ENCODE measurements around the gene ERLEC1. TPM values are rescaled to one million over a fixed set of nuclear protein-coding genes. Genes with fewer than 3 reads are reported as not detected.
A peak's percentile ranks its signal among the peaks of the same experiment; 100 is the strongest.

Gene ERLEC1
- total RNA-seq, 1 experiment from 2014 or later = 21.6 TPM

DNA sequence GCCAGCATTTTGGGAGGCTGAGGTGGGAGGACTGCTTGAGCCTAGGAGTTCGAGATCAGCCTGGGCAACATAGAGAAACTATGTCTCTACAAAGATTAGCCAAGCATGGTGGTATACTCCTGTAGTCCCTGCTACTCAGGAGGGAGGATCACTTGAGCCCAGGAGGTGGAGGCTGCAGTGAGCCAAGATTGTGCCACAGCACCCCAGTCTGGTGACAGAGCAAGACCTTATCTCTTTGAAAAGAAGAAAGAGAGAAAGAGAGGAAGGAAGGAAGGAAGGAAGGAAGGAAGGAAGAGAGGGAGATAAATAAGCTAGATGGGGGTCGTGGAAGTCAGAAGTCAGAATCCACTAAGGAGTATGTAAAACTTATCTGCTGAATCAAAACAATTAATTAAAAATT, 56.8 kb downstream of the ERLEC1 start:
- Mint-ChIP-seq H3K27ac (peak overlapping the region; percentile 36 to 95 (median 55); a peak in 5 of 7 replicates), H3K9me3 (peaks cover 4 to 10% of the 10 kb centered on the region in 2 experiments; a peak in 2 of 5 replicates), H3K27me3 (ENCODE audit: low read depth) (no peaks in the 10 kb centered on the region), H3K4me1 (no peaks in the 10 kb centered on the region), H3K36me3 (ENCODE audit: insufficient read depth in 1 of 3, low read depth in 3 of 3) (peaks cover 0 to 7% (median 2%) of the 10 kb centered on the region in 3 experiments; a peak in 5 of 7 replicates), H3K4me3 (no peak overlapping the region)
- Histone ChIP-seq H3K4me2 (ENCODE audit: insufficient read depth, insufficient read length, low read length) (no peak overlapping the region), H3T11ph (ENCODE audit: low read length) (no peak overlapping the region), H3K23ac (ENCODE audit: insufficient read length, low read depth, low read length) (no peak overlapping the region), H3K23me2 (ENCODE audit: insufficient read length, low read depth, low read length, poor library complexity, severe bottlenecking) (no peaks in the 10 kb centered on the region), H4K20me1 (ENCODE audit: control insufficient read depth, insufficient read depth, insufficient read length) (no peaks in the 10 kb centered on the region), H3K9me3 (ENCODE audit: control insufficient read depth, low read depth, low read length) (no peaks in the 10 kb centered on the region), H2BK12ac (ENCODE audit: insufficient read length, low read depth, low read length) (no peak overlapping the region), H3K27me3 (ENCODE audit: insufficient read depth, low read length) (no peaks in the 10 kb centered on the region), H2BK15ac (ENCODE audit: low read depth, low read length) (no peak overlapping the region), H3K27ac (ENCODE audit: insufficient read length, low read depth, low read length) (no peak overlapping the region), H4K5ac (ENCODE audit: insufficient read length, low read depth, low read length) (no peak overlapping the region), H4K91ac (ENCODE audit: insufficient read length, low read depth, low read length) (no peak overlapping the region), H3K18ac (ENCODE audit: insufficient read length, low read depth, low read length) (no peak overlapping the region), H3K4ac (ENCODE audit: low read depth, low read length) (no peak overlapping the region), H2BK120ac (ENCODE audit: low read depth, low read length, poor library complexity, severe bottlenecking) (no peak overlapping the region), H3K4me1 (ENCODE audit: insufficient read depth, low read length) (no peaks in the 10 kb centered on the region), H4K8ac (replicated peaks; ENCODE audit: insufficient read length, low read depth, low read length) (no peak overlapping the region), H3K79me1 (ENCODE audit: insufficient read depth, low read depth, low read length, poor library complexity, severe bottlenecking) (no peaks in the 10 kb centered on the region), H3K9ac (ENCODE audit: extremely low read depth, insufficient read length, low read length) (no peak overlapping the region), H2AK5ac (ENCODE audit: insufficient read length, low read length) (no peak overlapping the region), H2BK5ac (ENCODE audit: insufficient read length, low read length) (no peak overlapping the region), H2AFZ (ENCODE audit: low read length) (no peak overlapping the region), H3K14ac (ENCODE audit: insufficient read depth, low read length) (no peak overlapping the region), H3K79me2 (ENCODE audit: insufficient read depth, low read length) (no peaks in the 10 kb centered on the region), H3K56ac (ENCODE audit: insufficient read length, low read depth, low read length) (no peak overlapping the region), H2BK20ac (ENCODE audit: low read depth, low read length, poor library complexity, severe bottlenecking) (no peak overlapping the region)
- WGBS (ENCODE audit: extremely low coverage, insufficient read length, low lambda C conversion rate) = no CpG with 5 or more reads among the region's 2 CpGs
- no peak for DNase-seq
- TF ChIP-seq, protein P1, sequence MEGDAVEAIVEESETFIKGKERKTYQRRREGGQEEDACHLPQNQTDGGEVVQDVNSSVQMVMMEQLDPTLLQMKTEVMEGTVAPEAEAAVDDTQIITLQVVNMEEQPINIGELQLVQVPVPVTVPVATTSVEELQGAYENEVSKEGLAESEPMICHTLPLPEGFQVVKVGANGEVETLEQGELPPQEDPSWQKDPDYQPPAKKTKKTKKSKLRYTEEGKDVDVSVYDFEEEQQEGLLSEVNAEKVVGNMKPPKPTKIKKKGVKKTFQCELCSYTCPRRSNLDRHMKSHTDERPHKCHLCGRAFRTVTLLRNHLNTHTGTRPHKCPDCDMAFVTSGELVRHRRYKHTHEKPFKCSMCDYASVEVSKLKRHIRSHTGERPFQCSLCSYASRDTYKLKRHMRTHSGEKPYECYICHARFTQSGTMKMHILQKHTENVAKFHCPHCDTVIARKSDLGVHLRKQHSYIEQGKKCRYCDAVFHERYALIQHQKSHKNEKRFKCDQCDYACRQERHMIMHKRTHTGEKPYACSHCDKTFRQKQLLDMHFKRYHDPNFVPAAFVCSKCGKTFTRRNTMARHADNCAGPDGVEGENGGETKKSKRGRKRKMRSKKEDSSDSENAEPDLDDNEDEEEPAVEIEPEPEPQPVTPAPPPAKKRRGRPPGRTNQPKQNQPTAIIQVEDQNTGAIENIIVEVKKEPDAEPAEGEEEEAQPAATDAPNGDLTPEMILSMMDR (conservative IDR thresholded peaks at IDR 0.05) = no peak
